ENCODE data around the gene JAKMIP2. TPM values are rescaled to one million over a fixed set of nuclear protein-coding genes. Genes with fewer than 3 reads are reported as not detected.
"Not testable (repeated sequence)": the region's sequence is repeated elsewhere in the genome, so short reads cannot be mapped to it uniquely, and the experiment has no call there.

JAKMIP2 gene
- total RNA-seq = 1 to 10 TPM; 1.3 to 1.9 TPM

- peak; percentile 67 for DNase-seq
- Mint-ChIP-seq H3K27ac (peak within 1 kb of the TSS; percentile 79), H3K4me3 (peak within 1 kb of the TSS; percentile 83), H3K4me1 (peaks cover 11% of the 10 kb centered on the region), H3K36me3 (ENCODE audit: low read depth) (no peaks in the 10 kb centered on the region), H3K9me3 (no peaks in the 10 kb centered on the region), H3K27me3 (peaks cover 2% of the 10 kb centered on the region)
- CTCF ChIA-PET = interaction anchor here (1.7 kb wide), 1 partner anchor 155 kb away, joined by 4 read pairs; no protein-coding TSS in a partner anchor
- POLR2A ChIA-PET = interaction anchor here (0.6 kb wide), 1 partner anchor 49 kb away, joined by 3 read pairs; no protein-coding TSS in a partner anchor
These were observed at the start of gene JAKMIP2 for GRCh38 chr5:147782110-147783028. Gene JAKMIP2 (minus strand): TSS chr5:147782728. CDS start chr5:147671806, 110,922 bp downstream.

- Mint-ChIP-seq H3K27me3 (no peaks in the 10 kb centered on the region), H3K4me3 (no peak within 1 kb of the TSS), H3K27ac (no peak within 1 kb of the TSS), H3K36me3 (ENCODE audit: low read depth) (no peaks in the 10 kb centered on the region), H3K4me1 (no peaks in the 10 kb centered on the region), H3K9me3 (no peaks in the 10 kb centered on the region)
- ChIA-PET CTCF (no interaction called here), POLR2A (no interaction called here)
- no peak for DNase-seq
These were observed 48.9 kb upstream of the JAKMIP2 start, which contains the start of gene SPINK1 for GRCh38 chr5:147831465-147831864. Gene SPINK1 (minus strand): TSS chr5:147831671. CDS start chr5:147831577, 94 bp downstream.

- POLR2A ChIA-PET = no interaction called here
- no peak overlapping the region for H3K27ac Mint-ChIP-seq
These were observed 47.5 kb upstream of the JAKMIP2 start for GRCh38 chr5:147830035-147830434.

GRCh38 chr5:147827017-147827416, 44.5 kb upstream of the JAKMIP2 start:
- POLR2A ChIA-PET; H3K4me3 Mint-ChIP-seq; H3K27ac Mint-ChIP-seq; H3K4me1 Mint-ChIP-seq; H3K36me3 Mint-ChIP-seq (ENCODE audit: low read depth); H3K9me3 Mint-ChIP-seq; CTCF ChIA-PET; DNase-seq; H3K27me3 Mint-ChIP-seq: not testable (repeated sequence)

More at GRCh38 chr5:147830035-147830434, 47.5 kb upstream of the JAKMIP2 start:
- Mint-ChIP-seq H3K4me1 (no peaks in the 10 kb centered on the region), H3K9me3 (no peaks in the 10 kb centered on the region), H3K27me3 (no peaks in the 10 kb centered on the region), H3K36me3 (ENCODE audit: low read depth) (no peaks in the 10 kb centered on the region), H3K4me3 (no peak overlapping the region)
- no peak for DNase-seq
- CTCF ChIA-PET = no interaction called here

- H3K27me3 Mint-ChIP-seq = no peaks in the 10 kb centered on the region
- no peak for DNase-seq
- H3K4me1 Mint-ChIP-seq = no peaks in the 10 kb centered on the region
- H3K4me3 Mint-ChIP-seq = no peak overlapping the region
- no peaks in the 10 kb centered on the region for H3K9me3 Mint-ChIP-seq
- no peaks in the 10 kb centered on the region for H3K36me3 Mint-ChIP-seq (ENCODE audit: low read depth)
- ChIA-PET POLR2A (no interaction called here), CTCF (no interaction called here)
- no peak overlapping the region for H3K27ac Mint-ChIP-seq
These were observed 43.8 kb upstream of the JAKMIP2 start for GRCh38 chr5:147826361-147826760.

- ChIA-PET POLR2A (no interaction called here), CTCF (interaction anchor here (0.6 to 1.5 kb wide), 8 partner anchors 10 to 634 kb away, joined by 3 to 18 read pairs (median 3); no protein-coding TSS in a partner anchor)
- Mint-ChIP-seq H3K4me1 (no peaks in the 10 kb centered on the region), H3K9me3 (no peaks in the 10 kb centered on the region), H3K27me3 (no peaks in the 10 kb centered on the region), H3K36me3 (ENCODE audit: low read depth) (no peaks in the 10 kb centered on the region), H3K27ac (no peak overlapping the region), H3K4me3 (no peak overlapping the region)
- peak; percentile 28 for DNase-seq
These were observed 40.4 kb upstream of the JAKMIP2 start for GRCh38 chr5:147822686-147823491.

- CTCF ChIA-PET = interaction anchor here (0.6 to 1.5 kb wide), 7 partner anchors 9 to 633 kb away, joined by 3 to 18 read pairs (median 3); no protein-coding TSS in a partner anchor
These were observed 39.7 kb upstream of the JAKMIP2 start for GRCh38 chr5:147822222-147822621.

GRCh38 chr5:147821766-147822165, 39.2 kb upstream of the JAKMIP2 start:
- ChIA-PET CTCF (no interaction called here), POLR2A (no interaction called here)
- Mint-ChIP-seq H3K36me3 (ENCODE audit: low read depth) (no peaks in the 10 kb centered on the region), H3K4me1 (no peaks in the 10 kb centered on the region), H3K27ac (no peak overlapping the region), H3K9me3 (no peaks in the 10 kb centered on the region), H3K4me3 (no peak overlapping the region), H3K27me3 (no peaks in the 10 kb centered on the region)
- DNase-seq = no peak

More at GRCh38 chr5:147822222-147822621, 39.7 kb upstream of the JAKMIP2 start:
- H3K4me1 Mint-ChIP-seq; H3K36me3 Mint-ChIP-seq (ENCODE audit: low read depth); H3K27me3 Mint-ChIP-seq; H3K9me3 Mint-ChIP-seq; H3K4me3 Mint-ChIP-seq; DNase-seq; POLR2A ChIA-PET; H3K27ac Mint-ChIP-seq: not testable (repeated sequence)

- no peak overlapping the region for H3K4me3 Mint-ChIP-seq
- H3K36me3 Mint-ChIP-seq (ENCODE audit: low read depth) = no peaks in the 10 kb centered on the region
- ChIA-PET POLR2A (no interaction called here), CTCF (no interaction called here)
- H3K27ac Mint-ChIP-seq = no peak overlapping the region
- no peaks in the 10 kb centered on the region for H3K27me3 Mint-ChIP-seq
- no peaks in the 10 kb centered on the region for H3K9me3 Mint-ChIP-seq
- no peaks in the 10 kb centered on the region for H3K4me1 Mint-ChIP-seq
- no peak for DNase-seq
These were observed 36.8 kb upstream of the JAKMIP2 start for GRCh38 chr5:147819261-147819770.

GRCh38 chr5:147818290-147818689, 35.8 kb upstream of the JAKMIP2 start:
- Mint-ChIP-seq H3K4me3 (no peak overlapping the region), H3K4me1 (no peaks in the 10 kb centered on the region)
- POLR2A ChIA-PET = no interaction called here

GRCh38 chr5:147813696-147814095, 31.2 kb upstream of the JAKMIP2 start:
- Mint-ChIP-seq H3K4me3 (no peak overlapping the region), H3K9me3 (no peaks in the 10 kb centered on the region), H3K27me3 (no peaks in the 10 kb centered on the region), H3K4me1 (no peaks in the 10 kb centered on the region), H3K36me3 (ENCODE audit: low read depth) (no peaks in the 10 kb centered on the region), H3K27ac (no peak overlapping the region)
- ChIA-PET CTCF (interaction anchor here (1.3 kb wide), 1 partner anchor 9 kb away, joined by 4 read pairs; no protein-coding TSS in a partner anchor), POLR2A (no interaction called here)
- DNase-seq = no peak

More at GRCh38 chr5:147818290-147818689, 35.8 kb upstream of the JAKMIP2 start:
- no peak overlapping the region for H3K27ac Mint-ChIP-seq
- CTCF ChIA-PET = interaction anchor here (0.7 kb wide), 1 partner anchor 191 kb away, joined by 4 read pairs; no protein-coding TSS in a partner anchor
- H3K36me3 Mint-ChIP-seq (ENCODE audit: low read depth) = no peaks in the 10 kb centered on the region
- no peaks in the 10 kb centered on the region for H3K9me3 Mint-ChIP-seq
- no peaks in the 10 kb centered on the region for H3K27me3 Mint-ChIP-seq
- DNase-seq = no peak

GRCh38 chr5:147809830-147810666, 27.5 kb upstream of the JAKMIP2 start:
- CTCF ChIA-PET = no interaction called here
- no peak overlapping the region for H3K27ac Mint-ChIP-seq
- no peaks in the 10 kb centered on the region for H3K9me3 Mint-ChIP-seq
- DNase-seq = no peak
- H3K27me3 Mint-ChIP-seq = no peaks in the 10 kb centered on the region
- no peak overlapping the region for H3K4me3 Mint-ChIP-seq
- H3K4me1 Mint-ChIP-seq = no peaks in the 10 kb centered on the region
- POLR2A ChIA-PET = no interaction called here
- no peaks in the 10 kb centered on the region for H3K36me3 Mint-ChIP-seq (ENCODE audit: low read depth)

Measured in activated CD4-positive, alpha-beta memory T cell treated with anti-CD3 and anti-CD28 coated beads, Interleukin-2, amount 10 ng/mL, durations not matched to agents 7 days and 5 days (primary cell).